SK-N-SH treated with all-trans-retinoic acid at 6 μM for 48 hours (cell line): Measurements from ENCODE around the gene SEZ6L2.

ENCODE experiments used
- ARNTL ChIP-seq: fragments of 450-650 bp; formaldehyde crosslinking; IDR thresholded peaks from 2 replicates; pipeline ENCODE4 v1.5.0; 2020; ENCODE audit warnings: low read depth, mild to moderate bottlenecking, moderate library complexity, borderline replicate concordance
- CSRNP3 ChIP-seq: fragments of 250-450 bp; sonication (Bioruptor Pico); IDR thresholded peaks from 2 replicates; pipeline ENCODE4 v1.5.1; 2021; ENCODE audit warnings: mild to moderate bottlenecking, moderate library complexity
- GLIS3 ChIP-seq: fragments of 250-450 bp; sonication (Bioruptor Pico); IDR thresholded peaks from 2 replicates; pipeline ENCODE4 v1.5.0; 2020; ENCODE audit warnings: mild to moderate bottlenecking, moderate library complexity
- ISL1 ChIP-seq: fragments of 250-450 bp; sonication (Bioruptor Pico); IDR thresholded peaks from 2 replicates; pipeline ENCODE4 v2.1.2; 2022; ENCODE audit warnings: mild to moderate bottlenecking, moderate library complexity
- PATZ1 ChIP-seq: fragments of 250-450 bp; sonication (Bioruptor Pico); IDR thresholded peaks from 2 replicates; pipeline ENCODE4 v1.8.0; 2020; ENCODE audit warnings: mild to moderate bottlenecking, moderate library complexity, borderline replicate concordance
- TCF4 ChIP-seq: fragments of 250-450 bp; sonication (Bioruptor Pico); IDR thresholded peaks from 2 replicates; pipeline ENCODE4 v1.8.0; 2021; ENCODE audit warnings: mild to moderate bottlenecking, moderate library complexity, borderline replicate concordance
- ZC3H10 ChIP-seq: fragments of 250-450 bp; sonication (Bioruptor Pico); IDR thresholded peaks from 2 replicates; pipeline ENCODE4 v1.5.1; 2021; ENCODE audit warnings: mild to moderate bottlenecking, moderate library complexity
- ZNF565 ChIP-seq: fragments of 450-650 bp; formaldehyde crosslinking; conservative IDR thresholded peaks from 2 replicates; pipeline ENCODE4 v1.5.0; 2020; ENCODE audit warnings: low read depth, mild to moderate bottlenecking, moderate library complexity

GRCh38 chr16:29893553-29893952 is 5.8 kb downstream of the SEZ6L2 start:
- TF ChIP-seq PATZ1 (no peak), ISL1 (CRISPR knock-in tag) (no peak), ZNF565 (no peak), TCF4 (CRISPR knock-in tag) (no peak), ZC3H10 (CRISPR knock-in tag) (no peak), GLIS3 (CRISPR knock-in tag) (no peak), ARNTL (no peak), CSRNP3 (CRISPR knock-in tag) (no peak)
